Measurements from ENCODE around the gene MYLK. TPM values are rescaled to one million over a fixed set of nuclear protein-coding genes. Genes with fewer than 3 reads are reported as not detected.

Gene MYLK
- total RNA-seq, 4 donors from 2014 or later: 32.0 to 81.2 (median 61.5) TPM

- H3K4me1 ChIP-seq: no peaks in the 10 kb centered on the region
- TF ChIP-seq EP300 (IDR thresholded peaks at IDR 0.05) (no peak), POLR2A (IDR thresholded peaks at IDR 0.05) (no peak), CTCF (IDR thresholded peaks at IDR 0.05) (no peak)
- no peaks in the 10 kb centered on the region for H3K27me3 ChIP-seq
- peaks cover 0 to 34% (median 13%) of the 10 kb centered on the region in 4 donors for H3K9me3 ChIP-seq
- DNase-seq (ENCODE audit: low spot score in 2 of 2): no peak
- no peak overlapping the region for H3K4me3 ChIP-seq
- no peak overlapping the region for H3K27ac ChIP-seq
- H3K36me3 ChIP-seq: peaks cover 0 to 93% (median 0%) of the 10 kb centered on the region in 3 donors
Measured at GRCh38 chr3:123920868-123921267, 36.7 kb upstream of the MYLK start.

- Histone ChIP-seq H3K36me3 (peaks cover 0 to 91% (median 0%) of the 10 kb centered on the region in 3 donors), H3K9me3 (peaks cover 0 to 34% (median 13%) of the 10 kb centered on the region in 4 donors), H3K27me3 (no peaks in the 10 kb centered on the region), H3K4me3 (no peak overlapping the region), H3K4me1 (no peaks in the 10 kb centered on the region), H3K27ac (no peak overlapping the region)
- WGBS, 2 donors: 97 to 100% methylated on average over 1 of the region's 1 CpG
- DNase-seq (ENCODE audit: low spot score in 2 of 2): no peak
- TF ChIP-seq CTCF (IDR thresholded peaks at IDR 0.05) (no peak), POLR2A (IDR thresholded peaks at IDR 0.05) (no peak), EP300 (IDR thresholded peaks at IDR 0.05) (no peak)
Measured at GRCh38 chr3:123920383-123920782, 36.3 kb upstream of the MYLK start.

- peaks cover 0 to 90% (median 0%) of the 10 kb centered on the region in 3 donors for H3K36me3 ChIP-seq
Measured at GRCh38 chr3:123919353-123919752, 35.2 kb upstream of the MYLK start.

GRCh38 chr3:123914829-123915228 is 30.7 kb upstream of the MYLK start:
- H3K27ac ChIP-seq: no peak overlapping the region
- peaks cover 0 to 44% (median 0%) of the 10 kb centered on the region in 3 donors for H3K36me3 ChIP-seq
- H3K27me3 ChIP-seq: no peaks in the 10 kb centered on the region
- no peaks in the 10 kb centered on the region for H3K9me3 ChIP-seq
- H3K4me3 ChIP-seq: no peak overlapping the region
- WGBS, 2 donors: 76 to 77% methylated on average over 5 of the region's 5 CpGs
- DNase-seq (ENCODE audit: low spot score in 2 of 2): no peak
- no peaks in the 10 kb centered on the region for H3K4me1 ChIP-seq
- TF ChIP-seq POLR2A (IDR thresholded peaks at IDR 0.05) (no peak), EP300 (IDR thresholded peaks at IDR 0.05) (no peak), CTCF (IDR thresholded peaks at IDR 0.05) (no peak)

More at GRCh38 chr3:123919353-123919752, 35.2 kb upstream of the MYLK start:
- no peak for DNase-seq (ENCODE audit: low spot score in 2 of 2)
- Histone ChIP-seq H3K4me1 (no peaks in the 10 kb centered on the region), H3K4me3 (no peak overlapping the region), H3K9me3 (peaks cover 0 to 31% (median 13%) of the 10 kb centered on the region in 4 donors), H3K27ac (no peak overlapping the region), H3K27me3 (no peaks in the 10 kb centered on the region)
- TF ChIP-seq EP300 (IDR thresholded peaks at IDR 0.05): no peak
- no peak for TF ChIP-seq POLR2A (IDR thresholded peaks at IDR 0.05)
- no peak for TF ChIP-seq CTCF (IDR thresholded peaks at IDR 0.05)
- WGBS, 2 donors: 97% methylated on average over 3 of the region's 3 CpGs; no CpG with 5 or more reads in 1 of the 2 donors

GRCh38 chr3:123909785-123910184 is 25.7 kb upstream of the MYLK start:
- TF ChIP-seq EP300 (IDR thresholded peaks at IDR 0.05) (no peak), POLR2A (IDR thresholded peaks at IDR 0.05) (no peak), CTCF (IDR thresholded peaks at IDR 0.05) (no peak)
- 93 to 97% methylated on average over 2 of the region's 2 CpGs for WGBS, 2 donors
- Histone ChIP-seq H3K27me3 (no peaks in the 10 kb centered on the region), H3K4me3 (no peak overlapping the region), H3K36me3 (peaks cover 0 to 3% (median 0%) of the 10 kb centered on the region in 3 donors), H3K27ac (no peak overlapping the region), H3K4me1 (no peaks in the 10 kb centered on the region), H3K9me3 (no peaks in the 10 kb centered on the region)
- no peak for DNase-seq (ENCODE audit: low spot score in 2 of 2)

Measured in tibial nerve (tissue), 4 donors.